Ovary (tissue), 9 donors: ENCODE measurements around the gene SLC27A5. TPM values are rescaled to one million over a fixed set of nuclear protein-coding genes. Genes with fewer than 3 reads are reported as not detected.
"Not testable (repeated sequence)": the region's sequence is repeated elsewhere in the genome, so short reads cannot be mapped to it uniquely, and the experiment has no call there.

Experiments used
- DNase-seq, 5 donors: peaks; one replicate each; pipeline ENCODE4 v3.0.0-alpha.2; 2019 to 2020
- H3K27ac ChIP-seq, 2 donors: fragments of 200-600 bp; one replicate each; pipeline versions ENCODE4 v1.5.1 to v1.8.0; 2019 to 2022
- H3K27me3 ChIP-seq: fragments of 200-600 bp; one replicate; pipeline ENCODE4 v1.8.0; 2022
- H3K36me3 ChIP-seq: fragments of 200-600 bp; sonication (generic); one replicate; pipeline ENCODE4 v1.5.1; 2019
- H3K4me1 ChIP-seq: one replicate; pipeline ENCODE4 v1.8.1; 2013; ENCODE audit warnings: mild to moderate bottlenecking, moderate library complexity; ENCODE audit not compliant: insufficient read depth
- H3K4me3 ChIP-seq: fragments of 200-600 bp; sonication (generic); one replicate; pipeline ENCODE4 v1.5.1; 2017
- H3K9me3 ChIP-seq, 2 donors: fragments of 200-600 bp in 1 of 2; sonication (generic) in 1 of 2; one replicate each; pipeline versions ENCODE4 v1.5.1 to v1.8.1; 2013 to 2019; ENCODE audit warnings: mild to moderate bottlenecking in 1 of 2, moderate library complexity in 1 of 2
- CTCF ChIP-seq, 3 donors: fragments of 450-650 bp in 2 of 3; fragments of 200-600 bp in 1 of 3; IDR thresholded peaks; one replicate each; pipeline versions ENCODE4 v1.5.1 to v1.8.0; 2016 to 2022; ENCODE audit warnings: antibody characterized with exemption in 3 of 3, mild to moderate bottlenecking in 1 of 3
- EP300 ChIP-seq: sonication (generic); formaldehyde crosslinking; IDR thresholded peaks from one replicate; pipeline ENCODE4 v1.6.1; 2017; ENCODE audit warnings: antibody characterized with exemption
- POLR2A ChIP-seq: fragments of 450-650 bp; IDR thresholded peaks from one replicate; pipeline ENCODE4 v1.6.1; 2017; ENCODE audit warnings: antibody characterized with exemption, mild to moderate bottlenecking, moderate library complexity
- WGBS, 3 donors: extraction: QIAGEN DNeasy Blood & Tissue Kit in 1 of 3; methylation state at CpG; one replicate each; pipeline versions ENCODE4 v1.1.5 to v1.1.7; 2013 to 2017; 5-methylcytosine and 5-hydroxymethylcytosine counted together
- intact Hi-C, 4 donors: fragments of 100-400 bp; cut with DNase I; formaldehyde crosslinking; loops; one replicate each; pipeline versions ENCODE4 v1.11.0 to v1.15.1; 2022 to 2023
- polyA plus RNA-seq, 2 donors: library from polyadenylated mRNA; stranded (reverse); fragments of 200-250 nt in 1 of 2; fragments of 350-450 nt in 1 of 2; fragmentation: Illumina TruSeq in 1 of 2; extraction: RNeasy Lipid Tissue Mini Kit (QIAGEN cat#74804) in 1 of 2; gene quantifications; one replicate each; pipeline ENCODE4 v1.2.3, GENCODE V29; 2013 to 2014
- total RNA-seq, 7 donors: library from RNA; depleted of rRNA in 2 of 7; stranded (reverse); fragments of >200 nt in 2 of 7; fragmentation: NEBNext Ultra II Directional in 3 of 7; extraction: Animal tissue kit (Norgen Biotek cat#: 25700) in 3 of 7; gene quantifications; one replicate each; pipeline versions ENCODE4 v1.1.0 to v1.2.4, GENCODE V29; 2016 to 2023
- donor health status: DM: no; HTN: no; CAD: no; lungs with moderate emphysema.
- donor health status: DM: no; HTN: no; CAD: no.
- donor health status: Bipolar disorder and iron deficiency.
- donor health status: DM: yes; HTN: yes; CAD: no.
- donor health status: DM: no; HTN: no; CAD: no.
- donor health status: DM: yes; HTN: yes; CAD: no.

SLC27A5 gene
- total and polyA plus RNA-seq, 9 donors, result 0.70 to 14.8 (median 11.1) TPM

- no peaks in the 10 kb centered on the region for H3K9me3 ChIP-seq
- 1% methylated on average over 62 to 73 of the region's 73 CpGs for WGBS, 3 donors
- intact Hi-C loops, result no loop called here
- H3K4me1 ChIP-seq, result peaks cover 10% of the 10 kb centered on the region
- TF ChIP-seq CTCF (IDR thresholded peaks at IDR 0.05) (peak in 1 of 3 donors; percentile 51), POLR2A (peak; percentile 97), EP300 (peak; percentile 74)
- H3K27ac ChIP-seq, result peak within 1 kb of the TSS; percentile 87 to 91
- H3K36me3 ChIP-seq, result no peaks in the 10 kb centered on the region
- no peaks in the 10 kb centered on the region for H3K27me3 ChIP-seq
- DNase-seq, result peak; percentile 99 to 100 (median 99)
- H3K4me3 ChIP-seq, result peak within 1 kb of the TSS; percentile 79
Measured at GRCh38 chr19:58543826-58544590, 32.2 kb upstream of the SLC27A5 start, which contains the start of gene TRIM28. TRIM28 (plus strand) TSS chr19:58544064; CDS start chr19:58544758, 694 bp downstream.

GRCh38 chr19:58542641-58543372, 31.0 kb upstream of the SLC27A5 start:
- H3K27me3 ChIP-seq, H3K9me3 ChIP-seq, intact Hi-C loops, H3K36me3 ChIP-seq: not testable (repeated sequence)
- Histone ChIP-seq H3K27ac (peak overlapping the region; percentile 87 to 91), H3K4me3 (peak overlapping the region; percentile 79), H3K4me1 (peaks cover 12% of the 10 kb centered on the region)
- DNase-seq, result peak in 1 of 5 donors; percentile 27
- 69 to 76% (median 76%) methylated on average over 18 of the region's 18 CpGs for WGBS, 3 donors

GRCh38 chr19:58539169-58539559, 27.4 kb upstream of the SLC27A5 start:
- DNase-seq, H3K4me3 ChIP-seq, H3K36me3 ChIP-seq, H3K27me3 ChIP-seq, intact Hi-C loops, H3K9me3 ChIP-seq, H3K27ac ChIP-seq, H3K4me1 ChIP-seq: not testable (repeated sequence)

GRCh38 chr19:58538257-58539168, 26.7 kb upstream of the SLC27A5 start:
- DNase-seq, result no peak
- H3K4me3 ChIP-seq, result no peak overlapping the region
- no peaks in the 10 kb centered on the region for H3K9me3 ChIP-seq
- H3K27me3 ChIP-seq, result no peaks in the 10 kb centered on the region
- H3K4me1 ChIP-seq, result peaks cover 2% of the 10 kb centered on the region
- WGBS, 3 donors, result 1 to 2% (median 1%) methylated on average over 52 to 55 of the region's 55 CpGs
- TF ChIP-seq CTCF (IDR thresholded peaks at IDR 0.05) (no peak), EP300 (no peak), POLR2A (no peak)
- H3K27ac ChIP-seq, result no peak overlapping the region
- intact Hi-C loops, result no loop called here
- no peaks in the 10 kb centered on the region for H3K36me3 ChIP-seq
